NCI-H2081 (cell line): Measurements from ENCODE around the gene LCLAT1.

Source experiments
- DNase-seq, 2 experiments: peaks; one replicate each; lab custom pipeline; 2025; lab: John Stamatoyannopoulos, UW

The LCLAT1 gene

DNA sequence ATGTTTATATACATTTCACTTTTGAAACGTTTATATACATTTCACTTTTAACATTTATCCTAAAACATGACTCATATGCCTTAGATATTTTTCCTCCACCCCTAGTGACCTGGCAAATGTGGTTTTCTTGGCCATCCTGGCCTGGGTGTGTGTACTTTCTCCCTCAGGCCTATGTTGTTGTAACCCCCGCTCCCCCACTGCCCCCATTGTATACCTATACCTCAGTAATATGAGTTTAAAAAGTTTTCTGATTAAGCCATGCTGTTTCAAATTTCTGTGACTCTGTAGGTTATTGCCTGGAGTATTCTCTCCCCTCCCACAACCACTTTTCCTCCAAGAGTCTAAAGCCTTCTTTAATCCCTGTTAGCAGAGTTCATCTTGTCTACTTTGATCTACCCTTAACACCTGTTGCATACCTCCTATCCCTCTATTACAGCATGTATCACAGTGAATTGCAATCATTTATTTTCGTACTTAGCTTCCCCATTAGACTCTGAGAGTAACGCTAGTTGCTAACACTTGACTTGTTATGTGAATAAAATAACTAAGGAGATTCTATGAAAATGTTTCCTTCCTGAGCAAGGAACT, 67.9 kb downstream of the LCLAT1 start:
- DNase-seq, result no peak

DNA sequence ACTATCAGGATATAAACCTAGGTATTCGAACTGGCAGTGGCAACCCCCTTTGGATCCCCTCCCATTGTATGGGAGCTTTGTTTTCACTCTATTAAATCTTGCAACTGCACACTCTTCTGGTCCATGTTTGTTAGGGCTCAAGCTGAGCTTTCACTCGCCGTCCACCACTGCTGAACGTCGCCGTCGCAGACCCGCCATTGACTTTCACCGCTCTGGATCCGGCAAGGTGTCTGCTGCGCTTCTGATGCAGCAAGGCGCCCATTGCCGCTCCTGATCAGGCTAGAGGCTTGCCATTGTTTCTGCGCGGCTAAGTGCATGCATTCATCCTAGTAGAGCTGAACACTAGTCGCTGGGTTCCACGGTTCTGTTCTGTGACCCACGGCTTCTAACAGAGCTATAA, 69.1 kb downstream of the LCLAT1 start:
- no peak for DNase-seq

DNA sequence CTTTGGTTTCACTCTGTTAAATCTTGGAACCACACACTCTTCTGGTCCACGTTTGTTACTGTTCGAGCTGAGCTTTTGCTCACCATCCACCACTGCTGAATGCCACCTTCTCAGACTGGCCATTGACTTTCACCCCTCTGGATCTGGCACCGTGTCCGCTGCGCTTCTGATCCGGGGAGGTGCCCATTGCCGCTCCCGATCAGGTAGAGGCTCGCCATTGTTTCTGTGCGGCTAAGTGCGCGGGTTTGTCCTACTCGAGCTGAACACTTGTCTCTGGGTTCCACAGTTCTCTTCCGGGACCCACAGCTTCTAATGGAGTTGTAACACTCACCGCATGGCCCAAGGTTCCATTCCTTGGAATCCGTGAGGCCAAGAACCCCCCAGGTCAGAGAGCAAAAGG, 72.8 kb downstream of the LCLAT1 start:
- no peak for DNase-seq

DNA sequence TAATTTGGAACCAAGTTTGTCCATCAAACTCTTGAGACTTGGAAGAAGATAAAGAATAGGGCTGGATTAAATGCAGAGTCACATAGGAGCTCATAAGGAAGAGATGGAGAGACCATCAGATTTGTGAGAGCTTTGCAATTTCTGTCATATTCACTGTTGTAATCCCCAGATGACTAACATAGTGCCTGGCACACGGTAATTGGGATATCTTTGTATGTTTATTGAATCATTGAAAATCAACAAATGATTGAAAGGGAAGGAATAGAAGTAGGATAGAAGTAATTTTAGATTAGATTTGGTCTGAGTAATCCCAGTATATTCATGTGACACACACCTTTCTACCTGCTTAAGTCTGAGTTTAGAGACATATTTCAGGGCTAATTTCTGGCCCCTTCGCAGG, 75.4 kb downstream of the LCLAT1 start:
- DNase-seq, result no peak

DNA sequence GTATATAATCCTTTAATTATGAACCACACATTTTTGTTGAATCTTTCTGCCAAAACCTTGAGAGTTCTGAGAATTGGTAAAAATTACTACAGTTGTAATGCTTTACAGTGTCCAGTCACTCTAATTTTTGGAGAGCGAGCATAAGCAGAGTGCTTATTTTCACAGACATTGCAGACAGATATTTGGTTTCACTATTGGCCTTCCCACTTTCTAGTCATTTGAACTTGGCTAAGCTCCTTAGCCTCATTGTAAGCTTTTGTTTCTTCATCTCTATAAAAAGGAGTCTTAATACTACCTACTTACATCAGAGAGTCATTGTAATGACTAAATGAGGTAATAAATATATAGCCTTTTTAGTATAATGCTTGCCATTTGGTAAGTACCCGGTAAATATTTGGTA, 80.4 kb downstream of the LCLAT1 start:
- DNase-seq, result no peak

GRCh38 chr2:30527859-30528258, 80.8 kb downstream of the LCLAT1 start:
- no peak for DNase-seq

DNA sequence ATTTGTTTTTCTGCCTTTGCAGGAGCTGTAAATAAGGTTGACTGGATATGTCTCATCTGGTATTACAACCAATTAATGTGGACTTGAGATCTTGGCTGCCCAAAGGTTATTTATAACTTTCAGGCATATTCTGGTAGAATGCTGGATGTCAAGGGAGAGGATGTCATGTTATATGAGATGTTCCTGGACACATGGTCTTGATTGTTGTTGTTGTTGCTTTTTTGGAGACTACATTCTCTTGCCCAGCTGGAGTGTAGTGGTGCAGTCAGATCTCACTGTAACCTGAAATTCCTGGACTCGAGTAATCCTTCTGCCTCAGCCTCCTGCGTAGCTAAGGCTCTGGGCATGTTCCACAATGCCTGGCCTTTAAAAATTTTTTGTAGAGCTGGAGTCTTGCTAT, 83.3 kb downstream of the LCLAT1 start:
- DNase-seq, result no peak

- DNase-seq, result no peak
Measured at GRCh38 chr2:30541680-30542079, 94.6 kb downstream of the LCLAT1 start.

- no peak for DNase-seq
Measured at GRCh38 chr2:30545875-30546274, 98.8 kb downstream of the LCLAT1 start.

DNA sequence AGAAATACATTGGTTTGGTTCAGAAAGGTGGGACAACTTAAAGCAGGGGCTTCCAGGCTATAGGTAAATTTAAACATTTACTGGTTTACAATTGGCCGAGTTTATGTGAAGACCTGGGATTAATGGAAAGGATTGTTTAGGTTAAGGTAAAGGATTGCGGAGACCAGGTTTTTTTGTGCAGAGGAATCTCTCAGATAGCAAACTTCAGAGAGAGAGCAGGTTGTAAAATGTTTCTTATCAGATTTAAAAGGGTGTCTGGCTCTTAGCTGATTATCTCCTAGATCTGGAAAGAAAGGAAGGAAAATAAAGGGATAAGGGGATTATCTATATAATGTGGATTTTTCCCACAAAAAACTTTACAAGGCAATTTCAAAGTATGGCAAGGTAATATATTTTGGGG, 101.3 kb downstream of the LCLAT1 start:
- DNase-seq, result no peak

- DNase-seq, result no peak
Measured at GRCh38 chr2:30549096-30549495, 102.0 kb downstream of the LCLAT1 start.

DNA sequence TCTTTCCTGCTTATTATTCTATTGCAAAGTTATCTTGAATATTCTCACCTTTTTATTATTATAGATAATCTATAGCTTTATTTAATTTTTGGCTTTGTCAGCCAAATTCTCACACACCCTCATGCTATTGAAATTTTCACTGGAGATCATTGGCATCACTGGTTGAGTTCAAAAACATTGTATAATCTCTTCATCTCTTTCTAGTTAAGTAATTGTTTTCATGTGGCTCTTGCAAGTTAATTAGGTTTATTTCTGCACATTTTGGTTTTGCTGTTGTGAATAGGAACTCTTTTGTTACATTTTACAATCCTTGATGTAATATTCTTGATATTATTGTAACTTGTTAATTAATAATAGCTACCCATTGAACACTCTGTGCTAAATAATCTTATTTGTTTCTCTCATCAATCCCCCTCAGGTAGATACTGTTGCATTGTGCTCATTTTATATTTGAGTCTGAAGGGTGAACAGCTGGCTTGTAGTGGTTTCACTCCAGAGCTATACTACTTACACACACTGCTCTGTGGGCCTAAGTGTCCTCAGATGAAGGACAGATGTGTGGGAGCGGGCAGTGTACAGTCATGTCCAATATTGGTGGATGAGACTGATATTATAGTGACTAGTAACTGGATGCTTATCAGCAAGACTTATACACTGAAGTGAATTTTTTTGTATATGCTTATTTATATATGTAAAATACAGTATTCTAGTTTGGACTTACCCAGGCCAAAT, 112.7 kb downstream of the LCLAT1 start:
- DNase-seq, result no peak

DNA sequence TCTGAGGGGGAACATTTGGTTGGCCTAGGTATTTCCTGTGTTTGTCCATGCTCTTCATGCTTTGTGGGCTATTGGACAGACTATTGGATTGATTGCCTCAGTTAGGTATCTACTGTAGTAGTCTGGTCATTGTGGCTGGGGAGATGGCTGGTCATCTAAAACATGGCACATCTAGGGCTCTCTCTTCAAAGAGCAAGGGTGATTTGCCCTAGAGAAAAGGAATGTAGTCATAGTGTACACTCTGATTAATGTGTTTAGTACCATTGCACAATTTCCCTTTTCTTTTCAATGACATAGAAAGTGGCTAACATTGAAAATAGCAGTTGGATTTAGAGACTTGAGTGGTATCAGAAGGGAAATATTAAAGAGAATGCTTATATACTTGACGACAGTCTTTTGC, 114.3 kb downstream of the LCLAT1 start:
- DNase-seq, result no peak

DNA sequence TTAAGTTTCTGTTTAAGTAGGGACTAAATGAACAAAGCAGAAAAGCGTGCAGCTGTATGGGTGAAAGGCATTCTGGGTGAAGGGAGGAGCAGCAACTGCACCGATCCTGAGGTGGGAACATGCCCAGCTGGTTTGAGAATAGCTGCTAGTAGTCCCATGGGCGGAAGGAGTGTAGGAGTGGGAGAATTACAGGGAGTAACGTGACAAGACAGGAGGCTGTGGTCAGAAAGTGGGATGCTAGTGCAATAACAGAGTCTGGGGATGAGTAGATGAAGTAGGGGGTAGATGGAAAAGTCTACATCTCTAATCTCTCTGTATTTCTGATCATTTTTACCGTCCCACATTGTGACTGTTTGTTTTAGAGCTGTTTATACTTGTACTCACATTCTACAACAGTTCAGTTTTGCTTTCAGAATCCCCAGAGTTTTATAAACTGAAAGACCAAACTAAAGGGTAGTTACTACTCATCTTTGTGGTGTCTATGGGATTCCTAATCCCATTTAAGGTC, 118.9 kb downstream of the LCLAT1 start:
- DNase-seq, result no peak

DNA sequence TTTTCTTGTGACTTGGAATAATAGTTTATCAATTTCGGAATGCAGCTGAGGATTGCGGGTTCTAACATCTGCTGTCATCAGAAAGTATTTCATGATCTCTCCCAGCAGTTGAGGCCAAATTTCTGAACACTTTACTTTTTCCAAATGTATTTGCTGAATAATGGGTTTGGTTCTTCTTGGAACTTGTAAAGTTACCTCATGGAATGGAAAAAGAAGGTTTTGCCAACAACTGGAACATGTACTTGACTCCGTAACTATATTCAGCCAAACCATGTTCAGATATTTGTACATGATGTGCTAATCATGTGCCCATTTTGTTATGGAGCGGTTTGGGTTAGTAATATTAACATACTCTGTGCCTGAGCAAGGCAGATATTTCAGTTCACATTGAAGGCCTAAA, 119.6 kb downstream of the LCLAT1 start:
- no peak for DNase-seq

DNA sequence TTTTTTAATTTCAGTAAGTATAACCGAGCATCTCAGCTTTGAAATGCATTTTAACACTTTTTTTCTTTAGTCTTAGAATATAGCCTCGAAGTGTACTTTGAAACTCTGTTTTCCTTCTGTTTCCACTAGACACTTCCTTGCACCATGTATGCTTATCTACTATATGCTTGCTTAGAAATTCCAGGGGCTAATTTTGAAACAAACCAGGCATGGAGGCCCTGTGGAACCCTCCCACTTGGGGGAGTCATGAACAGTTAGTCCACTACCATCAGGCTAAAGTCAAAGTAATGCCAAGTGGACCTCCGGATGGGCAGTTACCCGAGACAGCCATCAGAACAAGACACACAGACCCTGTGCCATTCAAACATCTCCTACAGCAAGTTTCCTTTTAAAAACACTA, 120.3 kb downstream of the LCLAT1 start:
- DNase-seq, result no peak

DNA sequence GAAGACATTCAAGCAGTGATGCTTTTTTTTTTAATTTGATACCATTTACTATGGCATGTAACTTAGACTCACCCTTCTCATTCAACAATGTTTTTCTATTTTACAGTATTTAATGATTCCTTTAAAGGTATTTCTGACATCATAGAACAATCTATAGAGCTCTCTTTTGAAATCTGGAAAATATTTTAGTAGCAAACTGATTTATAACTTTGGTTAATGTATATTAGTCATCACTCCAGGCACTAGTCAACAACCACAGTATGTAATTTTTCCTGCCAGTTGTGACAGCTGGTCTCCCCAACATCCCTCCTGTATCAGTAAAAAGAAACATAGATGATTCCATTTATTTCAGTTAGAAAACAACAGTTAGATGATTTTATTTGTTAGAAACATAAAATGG, 122.9 kb downstream of the LCLAT1 start:
- DNase-seq, result no peak

DNA sequence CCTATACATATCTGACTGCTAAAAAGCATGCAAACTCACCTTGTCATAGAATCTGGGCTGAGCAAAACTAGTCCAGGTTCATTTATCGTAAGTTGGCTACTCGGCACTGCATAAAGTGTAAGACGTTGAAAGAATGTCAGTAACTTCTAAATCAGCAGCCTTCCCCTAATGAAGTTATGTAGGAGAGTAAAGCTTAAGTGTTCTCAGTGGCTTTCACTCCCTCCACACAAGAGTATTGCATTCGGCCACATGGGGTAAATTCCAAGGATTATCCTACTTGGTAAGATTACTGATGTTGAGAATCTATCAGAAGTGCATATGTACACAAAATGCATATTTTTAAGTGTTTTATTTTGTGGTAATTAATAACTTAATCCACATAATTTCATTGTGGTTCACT, 130.1 kb downstream of the LCLAT1 start:
- no peak for DNase-seq

GRCh38 chr2:30580391-30580790, 133.3 kb downstream of the LCLAT1 start:
- no peak for DNase-seq

- DNase-seq, result no peak
Measured at GRCh38 chr2:30582521-30582920, 135.5 kb downstream of the LCLAT1 start.

DNA sequence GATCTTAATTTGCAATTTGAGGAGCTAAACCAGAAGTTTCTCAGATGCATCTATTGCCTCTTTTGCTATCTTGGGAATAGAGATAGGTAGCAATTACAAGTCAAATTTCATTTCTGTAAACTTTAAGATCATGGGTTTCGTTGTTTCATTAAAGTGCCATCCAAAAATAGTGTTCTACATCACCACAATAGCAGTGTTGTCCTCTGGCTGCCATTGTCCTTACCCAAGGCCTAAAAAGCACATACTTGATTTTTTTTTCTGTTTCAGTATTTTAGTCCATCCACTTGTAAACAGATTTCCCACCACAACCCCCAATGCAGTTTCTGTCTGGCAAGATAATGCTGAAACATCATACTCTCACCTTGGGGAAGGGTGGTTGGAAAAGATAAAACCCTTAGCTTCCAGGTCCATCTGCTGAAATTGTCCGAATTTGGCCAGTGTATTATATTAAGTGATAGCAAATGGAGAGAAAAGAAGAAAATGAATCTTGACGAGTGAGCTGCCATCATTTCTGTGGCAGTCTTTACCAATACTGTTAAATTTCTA, 136.2 kb downstream of the LCLAT1 start:
- no peak for DNase-seq

- DNase-seq, result no peak
Measured at GRCh38 chr2:30584116-30584515, 137.1 kb downstream of the LCLAT1 start.

GRCh38 chr2:30588994-30589393, 141.9 kb downstream of the LCLAT1 start:
- no peak for DNase-seq

- DNase-seq, result no peak
Measured at GRCh38 chr2:30590407-30590806, 143.4 kb downstream of the LCLAT1 start.
